Activated CD4-positive, CD25-positive, alpha-beta regulatory T cell treated with anti-CD3 and anti-CD28 coated beads, Interleukin-2, amount 50 U/mL, for 16 hours (primary cell): ENCODE data around the gene HOXA3.

ENCODE experiments used
- DNase-seq: peaks from one replicate; pipeline ENCODE4 v3.0.0-alpha.2; 2020; ENCODE audit warnings: low read depth, low spot score

The HOXA3 gene

GRCh38 chr7:27166531-27167505 is 14.4 kb upstream of the HOXA3 start:
- no peak for DNase-seq

GRCh38 chr7:27165996-27166530 is 13.7 kb upstream of the HOXA3 start:
- DNase-seq = no peak

GRCh38 chr7:27165089-27165995 is 13.0 kb upstream of the HOXA3 start, which contains the start of gene HOXA9:
TSS of gene HOXA9 (minus strand) at chr7:27165537. CDS start at chr7:27165457, 80 bp downstream.
- DNase-seq = no peak

DNA sequence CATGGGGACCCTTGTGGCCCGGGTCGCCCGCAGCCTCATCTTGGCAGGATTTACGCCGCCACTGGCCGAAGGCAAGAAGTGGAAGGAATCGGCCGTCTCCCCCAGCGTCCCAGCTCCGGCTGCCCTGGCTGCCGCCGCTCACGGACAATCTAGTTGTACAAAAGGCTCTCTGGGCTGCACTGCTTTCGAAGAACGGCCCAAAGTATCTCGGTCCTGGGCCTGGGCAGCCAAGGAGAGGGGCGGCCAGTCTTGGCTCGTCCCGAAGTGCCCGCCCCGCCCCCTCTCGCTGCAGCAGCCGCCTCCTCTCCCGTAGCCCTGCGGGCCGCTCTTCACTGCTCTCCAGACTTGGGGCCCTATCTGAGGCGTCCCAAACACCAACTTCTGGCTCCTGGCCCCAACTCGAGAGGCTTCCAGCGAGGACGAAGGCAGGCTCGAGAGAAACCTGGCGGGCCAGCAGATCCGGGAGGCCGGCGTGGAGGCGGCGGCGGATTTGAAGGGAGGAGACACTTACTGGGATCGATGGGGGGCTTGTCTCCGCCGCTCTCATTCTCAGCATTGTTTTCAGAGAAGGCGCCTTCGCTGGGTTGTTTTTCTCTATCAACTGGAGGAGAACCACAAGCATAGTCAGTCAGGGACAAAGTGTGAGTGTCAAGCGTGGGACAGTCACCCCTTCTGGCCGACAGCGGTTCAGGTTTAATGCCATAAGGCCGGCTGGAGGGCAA is 12.1 kb upstream of the HOXA3 start:
- no peak for DNase-seq

DNA sequence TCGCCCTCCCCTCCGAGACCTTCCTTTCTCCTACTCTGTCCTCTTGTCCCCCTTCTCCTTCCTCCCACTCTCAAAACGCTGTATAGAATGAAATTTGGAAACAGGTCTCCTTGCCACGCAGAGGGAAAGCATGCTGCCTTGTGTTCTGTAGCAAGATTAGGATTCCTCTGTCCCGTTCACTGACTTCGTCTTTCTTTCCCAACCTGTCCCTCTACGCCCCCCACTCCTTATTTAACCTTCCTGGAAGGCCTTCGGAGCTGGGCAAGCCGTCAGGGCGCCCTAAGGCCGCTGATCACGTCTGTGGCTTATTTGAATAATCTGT is 11.6 kb upstream of the HOXA3 start:
- no peak for DNase-seq

GRCh38 chr7:27163288-27164044 is 11.1 kb upstream of the HOXA3 start:
- DNase-seq = no peak

GRCh38 chr7:27162561-27163287 is 10.3 kb upstream of the HOXA3 start:
- no peak for DNase-seq

GRCh38 chr7:27161721-27162560 is 9.6 kb upstream of the HOXA3 start:
- DNase-seq = no peak

DNA sequence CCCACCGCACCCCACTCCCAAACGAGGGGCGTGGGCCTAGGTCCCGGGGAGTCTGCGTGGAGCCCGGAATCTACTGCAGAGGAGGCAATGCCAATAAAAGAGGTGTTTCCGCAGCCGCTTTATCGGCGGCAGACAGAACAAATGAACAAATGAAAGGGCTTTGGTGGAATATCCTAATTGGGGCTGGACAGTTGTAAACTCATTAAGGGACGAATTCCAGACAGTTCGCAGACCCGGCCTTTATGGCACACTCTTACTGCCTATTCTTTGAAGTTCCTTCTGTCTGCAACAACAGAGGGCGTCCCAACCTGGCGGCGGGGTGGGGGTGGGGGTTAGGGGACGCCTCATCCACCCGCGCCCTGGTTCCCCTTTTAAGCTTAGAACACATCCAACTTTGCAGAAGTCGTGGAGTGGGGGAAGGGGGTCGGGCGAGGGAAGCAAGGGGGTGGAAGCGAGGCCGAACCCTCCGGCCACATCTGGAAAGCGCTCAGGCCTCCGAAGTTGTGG is 8.9 kb upstream of the HOXA3 start:
- DNase-seq = no peak

DNA sequence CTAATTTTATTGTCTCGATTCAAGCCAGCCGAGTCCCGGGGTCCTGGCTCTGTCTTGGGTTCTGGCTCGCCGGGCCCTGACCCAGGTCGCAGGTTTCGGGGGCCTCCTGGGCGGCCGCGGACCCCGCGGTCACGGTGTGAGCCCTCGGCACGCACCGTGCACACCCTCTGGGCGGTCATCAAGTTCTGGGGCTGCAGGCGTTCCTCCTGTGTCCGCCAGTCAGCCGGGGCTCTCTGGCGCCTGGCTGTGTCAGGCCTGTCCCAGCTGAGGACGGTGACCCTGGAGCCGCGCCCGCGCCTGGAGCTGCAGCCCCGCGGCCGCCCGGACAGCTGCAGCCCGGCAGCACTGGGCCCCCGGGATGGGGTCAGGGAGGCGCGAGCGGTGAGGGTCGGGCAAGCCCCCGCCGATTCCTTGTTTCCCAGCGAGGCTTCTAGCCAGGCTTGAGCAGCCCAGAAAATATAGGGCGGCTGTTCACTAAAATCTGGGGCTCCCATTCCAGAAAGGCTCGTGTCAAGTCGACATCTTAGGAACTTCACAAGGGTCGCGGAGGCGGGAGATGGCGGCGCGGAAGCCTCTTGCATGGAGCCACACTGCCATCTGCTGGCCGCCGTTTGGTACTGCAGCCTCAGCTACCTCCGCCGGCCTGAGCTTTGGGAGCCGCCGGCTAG is 8.3 kb upstream of the HOXA3 start:
- peak; percentile 64 for DNase-seq

GRCh38 chr7:27160145-27160545 is 7.8 kb upstream of the HOXA3 start:
- DNase-seq = no peak

- DNase-seq = no peak
Observed at GRCh38 chr7:27159266-27160144, 7.1 kb upstream of the HOXA3 start.

DNA sequence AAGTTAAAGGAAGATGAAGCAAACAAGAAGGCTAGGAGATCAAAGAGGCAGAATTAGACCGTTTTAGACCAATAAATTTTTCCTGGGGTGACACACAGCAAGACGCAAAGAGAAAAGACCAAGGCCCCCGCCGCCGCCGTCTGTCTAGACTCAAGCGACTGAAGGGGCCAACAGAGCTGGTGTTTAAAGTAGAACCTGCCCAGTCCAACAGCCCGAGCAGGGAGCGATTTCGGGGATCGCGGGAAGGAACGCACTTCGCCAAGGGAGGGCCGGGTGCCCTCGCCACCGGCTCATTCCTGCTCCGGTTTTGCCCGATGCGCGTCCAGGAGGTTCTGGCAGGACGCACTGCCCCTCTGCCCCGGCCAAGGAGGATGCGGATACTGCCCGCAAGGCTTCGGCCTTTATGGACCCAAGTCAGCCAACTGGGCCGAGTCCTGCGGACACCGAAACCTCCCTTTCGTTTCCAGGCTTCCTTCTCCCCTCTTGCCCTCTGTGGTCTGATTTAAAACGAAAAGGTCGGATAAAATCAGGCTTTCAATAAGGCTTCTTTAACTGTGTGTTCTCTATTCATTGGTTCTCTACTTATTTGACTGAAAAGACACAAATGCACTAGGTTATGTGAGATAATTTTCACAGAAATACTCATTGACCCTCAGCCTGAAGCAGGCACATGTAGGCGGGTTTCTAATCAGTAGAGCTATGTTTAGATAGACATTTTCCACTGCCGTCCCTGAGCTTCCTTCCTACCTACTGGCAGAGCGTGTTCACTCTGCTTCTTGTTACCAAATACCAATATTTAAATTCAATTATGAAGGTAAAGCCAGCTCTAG is 6.3 kb upstream of the HOXA3 start:
- no peak for DNase-seq

DNA sequence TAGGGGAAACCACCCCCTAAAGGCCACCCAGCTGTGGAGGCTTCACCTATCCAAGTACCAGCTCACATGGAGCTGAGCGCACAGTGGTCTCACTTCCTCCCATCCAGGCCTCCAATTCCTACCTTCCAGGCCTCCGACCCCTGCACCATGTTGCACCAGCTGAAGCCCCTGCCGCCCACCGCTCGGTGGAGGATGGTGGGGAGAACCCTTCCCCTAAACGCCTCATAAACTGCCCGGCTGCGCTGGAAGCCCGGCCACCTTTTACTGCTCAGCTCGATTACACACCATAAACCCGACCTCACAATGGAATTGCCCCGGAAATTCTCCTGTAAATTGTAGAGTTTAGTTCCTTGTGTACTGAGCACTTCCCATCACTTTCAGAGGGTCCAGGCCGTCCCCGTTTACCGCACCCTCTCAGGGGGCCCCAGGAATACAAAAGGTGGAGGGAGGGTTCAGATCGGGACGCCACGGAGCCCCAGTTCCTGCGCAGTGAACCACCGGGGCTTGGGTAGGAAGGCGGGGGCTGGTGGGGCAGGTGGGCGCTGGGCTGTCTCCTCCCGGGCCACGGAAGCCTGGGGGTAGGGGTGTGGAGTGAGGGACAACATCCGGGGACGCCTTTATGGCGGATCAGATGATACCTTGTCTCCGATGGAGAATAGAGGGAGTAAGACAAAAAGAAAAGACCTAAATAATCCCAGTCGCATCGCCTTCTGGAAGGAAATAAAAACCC is 5.5 kb upstream of the HOXA3 start:
- no peak for DNase-seq

DNA sequence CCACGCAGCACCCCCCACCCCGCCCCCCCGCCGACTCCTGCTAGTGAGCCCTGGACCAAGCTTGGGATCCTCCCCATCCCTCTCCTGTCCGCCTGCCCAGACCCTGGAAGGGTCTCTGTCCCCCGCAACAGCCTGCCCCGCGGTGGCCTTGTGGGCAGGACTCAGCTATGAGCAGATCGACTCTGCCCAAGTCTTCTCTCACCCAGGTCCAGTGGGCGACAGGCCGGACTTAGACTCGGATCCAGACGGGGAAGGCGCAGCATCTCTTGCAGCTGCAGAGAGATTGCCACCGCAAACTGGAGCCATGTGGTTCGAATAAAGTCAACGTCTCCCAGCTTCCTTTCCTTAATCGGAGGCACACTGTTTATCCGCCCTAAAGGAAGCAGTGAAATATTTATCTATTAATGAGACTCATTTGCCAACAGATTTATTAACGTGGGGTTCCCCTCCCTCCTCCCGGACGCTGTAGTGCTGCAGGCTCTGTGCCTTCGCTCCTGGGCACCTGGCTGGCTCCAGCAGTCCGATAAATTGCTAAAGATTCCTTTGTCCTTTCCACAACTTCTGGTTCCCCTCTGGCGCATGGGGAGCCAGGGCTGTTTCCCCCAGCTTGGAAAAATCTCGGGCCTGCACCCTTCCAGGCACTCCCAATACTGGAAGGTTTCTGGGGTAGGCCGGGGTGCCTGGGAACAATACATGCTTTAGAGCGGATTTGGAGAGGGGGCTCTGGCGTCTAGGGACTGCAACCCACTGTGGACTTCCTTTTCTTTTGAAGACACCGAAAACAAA is 4.7 kb upstream of the HOXA3 start:
- DNase-seq = no peak
